OCI-LY7 (cell line): ENCODE measurements around the gene R3HCC1L.

Experiments used
- CTCF ChIP-seq: fragments of 200-600 bp; sonication (generic); conservative IDR thresholded peaks from 2 replicates; pipeline ENCODE4 v1.5.1; 2014; ENCODE audit warnings: mild to moderate bottlenecking, antibody characterized with exemption, low read length, moderate library complexity, mixed read lengths
- EZH2phosphoT487 ChIP-seq: fragments of 200-600 bp; sonication (generic); IDR thresholded peaks from 2 replicates; pipeline ENCODE4 v1.6.1; 2018; ENCODE audit warnings: low read depth, borderline replicate concordance, mild to moderate bottlenecking, mixed run types, antibody characterized with exemption, low read length, moderate library complexity, mixed read lengths

GRCh38 chr10:98134117-98134430 is 383 bp upstream of the R3HCC1L start:
- TF ChIP-seq CTCF (no peak), EZH2phosphoT487 (no peak)
